ELF-1 (cell line): ENCODE results near the gene XPC.
A peak's percentile ranks its signal among the peaks of the same experiment; 100 is the strongest.

Experiments
- DNase-seq: peaks from one replicate; pipeline ENCODE4 v3.0.0-alpha.2; 2016; ENCODE audit warnings: low read depth, low spot score

Gene XPC

GRCh38 chr3:14147617-14148016, 30.8 kb downstream of the XPC start:
- no peak for DNase-seq

GRCh38 chr3:14147066-14147435, 31.4 kb downstream of the XPC start:
- DNase-seq = no peak

- DNase-seq = no peak
Measured at GRCh38 chr3:14146381-14147065, 31.9 kb downstream of the XPC start.

DNA sequence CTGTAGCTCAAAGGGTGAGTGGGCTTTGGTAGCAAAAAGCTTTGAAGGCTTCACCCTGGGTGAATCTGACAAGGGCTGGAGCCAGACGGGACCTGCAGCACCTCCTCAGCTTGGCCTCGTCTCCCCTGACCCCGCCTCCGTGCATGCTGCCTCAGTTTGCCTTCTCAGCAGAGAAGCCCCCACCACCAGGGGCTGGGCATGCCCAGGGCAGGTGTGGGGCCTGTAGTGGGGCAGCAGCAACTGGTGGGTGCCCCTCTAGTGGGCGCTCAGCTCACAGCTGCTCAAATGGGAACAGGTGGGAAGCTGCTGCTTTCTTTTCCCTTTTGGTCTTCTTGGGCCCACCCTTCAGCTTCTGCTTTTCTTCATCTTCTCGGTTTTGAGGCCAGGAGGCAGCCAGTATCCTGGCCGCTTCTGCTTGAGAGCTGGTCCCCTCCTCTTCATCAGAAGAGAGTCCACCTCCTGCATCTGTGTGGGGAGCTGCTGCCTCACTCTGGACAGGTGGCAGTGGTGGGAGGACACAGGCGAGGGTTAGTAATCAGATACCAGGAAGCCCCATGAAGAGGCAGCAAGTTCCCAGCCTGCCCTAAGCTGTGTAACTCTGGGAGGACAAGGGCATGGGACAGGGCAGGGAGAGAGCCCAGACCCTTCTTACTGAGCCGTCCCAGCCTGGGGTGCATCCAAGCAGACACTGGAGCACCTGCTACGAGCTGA, 32.6 kb downstream of the XPC start:
- no peak for DNase-seq

- no peak for DNase-seq
Measured at GRCh38 chr3:14145236-14145635, 33.2 kb downstream of the XPC start.

DNA sequence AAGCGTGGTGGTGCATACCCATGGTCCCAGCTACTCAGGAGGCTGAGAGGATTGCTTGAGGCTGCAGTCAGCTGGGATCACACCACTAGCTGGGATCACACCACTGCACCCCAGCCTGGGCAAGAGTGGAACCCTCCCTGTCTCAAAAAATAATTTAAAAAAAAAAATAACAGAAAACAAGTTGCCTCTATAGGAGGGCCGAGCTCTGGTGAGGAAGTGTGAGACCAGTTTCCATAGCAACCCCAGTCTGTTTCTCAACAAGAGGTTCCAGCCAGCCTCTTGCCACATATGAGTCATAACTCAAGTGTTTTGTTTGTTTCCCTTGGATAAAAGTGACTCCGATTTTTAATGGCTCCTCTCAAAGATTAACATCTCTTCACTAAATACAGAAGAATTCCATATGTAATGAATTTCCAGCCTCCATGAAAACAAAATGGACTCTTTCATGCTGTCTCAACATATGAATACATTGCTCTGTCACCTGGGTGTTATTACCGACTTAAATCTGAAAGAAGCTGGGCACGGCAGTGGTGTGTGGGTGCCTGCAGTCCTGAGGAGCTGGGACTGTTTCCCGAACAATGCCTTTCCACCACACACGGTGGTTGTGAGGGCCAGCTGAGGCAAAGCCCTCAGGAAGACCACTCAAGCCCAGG, 33.9 kb downstream of the XPC start:
- DNase-seq = peak; percentile 79

DNA sequence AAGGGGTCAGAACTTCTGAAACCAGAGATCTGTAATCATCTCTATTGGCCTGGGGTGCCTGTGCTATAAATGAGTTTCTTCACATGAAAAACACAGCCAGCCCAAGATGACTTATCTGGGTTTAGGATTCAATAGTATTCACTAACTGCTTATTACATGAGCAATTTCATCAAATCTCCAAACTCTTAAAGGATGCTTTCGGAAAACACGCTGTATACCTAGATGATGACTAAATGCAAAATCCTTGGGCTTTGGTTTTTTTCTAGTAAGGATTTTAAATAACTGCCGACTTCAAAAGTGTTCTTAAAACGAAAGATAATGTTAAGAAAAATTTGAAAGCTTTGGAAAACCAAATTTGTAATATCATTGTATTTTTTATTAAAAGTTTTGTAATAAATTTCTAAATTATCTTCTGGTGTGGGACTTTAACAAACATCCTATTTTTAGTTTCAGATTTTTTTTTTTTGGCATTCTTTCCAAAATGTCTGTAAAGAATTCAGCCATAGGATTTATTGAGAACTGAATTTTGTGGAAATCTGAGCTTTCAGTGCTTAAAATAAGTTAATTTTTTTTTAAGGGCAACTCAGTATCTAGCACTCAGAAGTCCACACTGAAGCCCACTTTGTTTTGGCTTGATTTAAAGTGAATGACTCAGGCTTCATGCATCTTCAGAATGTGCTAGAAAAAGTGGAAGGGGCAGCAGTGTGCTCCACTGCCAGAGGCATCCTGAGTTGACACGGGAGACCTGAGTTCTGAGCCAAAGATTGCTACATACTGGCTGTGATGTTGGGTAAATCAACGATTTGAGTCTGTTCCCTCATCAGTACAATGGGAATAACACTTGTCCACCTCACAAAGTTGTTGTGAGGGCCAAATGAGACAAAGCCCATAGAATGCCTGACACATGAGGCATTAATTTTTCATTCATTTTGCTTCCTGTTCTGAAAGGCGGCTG, 34.9 kb downstream of the XPC start:
- peak; percentile 67 for DNase-seq

DNA sequence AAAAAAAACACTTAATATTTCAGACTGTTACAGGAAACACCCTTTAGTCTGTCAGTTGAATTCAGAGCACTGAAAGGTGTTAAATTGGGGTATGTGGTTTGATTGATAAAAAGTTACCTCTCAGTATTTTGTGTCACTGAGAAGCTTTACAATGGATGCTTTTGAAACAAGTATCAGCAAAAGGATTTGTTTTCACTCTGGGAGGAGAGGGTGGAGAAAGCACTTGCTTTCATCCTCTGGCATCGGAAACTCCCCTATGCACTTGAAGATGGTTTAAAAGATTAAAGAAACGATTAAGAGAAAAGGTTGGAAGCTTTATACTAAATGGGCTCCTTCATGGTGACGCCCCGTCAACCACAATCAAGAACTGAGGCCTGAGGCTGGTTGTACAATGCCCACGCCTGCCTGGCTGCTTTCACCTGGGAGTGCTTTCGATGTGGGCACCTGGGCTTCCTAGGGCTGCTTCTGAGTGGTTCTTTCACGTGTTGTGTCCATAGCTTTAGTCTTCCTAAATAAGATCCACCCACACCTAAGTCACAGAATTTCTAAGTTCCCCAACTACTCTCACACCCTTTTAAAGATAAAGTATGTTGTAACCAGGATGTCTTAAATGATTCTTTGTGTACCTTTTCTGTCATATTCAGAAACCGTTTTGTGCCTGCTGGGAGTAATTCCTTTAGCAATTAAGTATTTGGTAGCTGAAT, 35.7 kb downstream of the XPC start:
- no peak for DNase-seq

DNA sequence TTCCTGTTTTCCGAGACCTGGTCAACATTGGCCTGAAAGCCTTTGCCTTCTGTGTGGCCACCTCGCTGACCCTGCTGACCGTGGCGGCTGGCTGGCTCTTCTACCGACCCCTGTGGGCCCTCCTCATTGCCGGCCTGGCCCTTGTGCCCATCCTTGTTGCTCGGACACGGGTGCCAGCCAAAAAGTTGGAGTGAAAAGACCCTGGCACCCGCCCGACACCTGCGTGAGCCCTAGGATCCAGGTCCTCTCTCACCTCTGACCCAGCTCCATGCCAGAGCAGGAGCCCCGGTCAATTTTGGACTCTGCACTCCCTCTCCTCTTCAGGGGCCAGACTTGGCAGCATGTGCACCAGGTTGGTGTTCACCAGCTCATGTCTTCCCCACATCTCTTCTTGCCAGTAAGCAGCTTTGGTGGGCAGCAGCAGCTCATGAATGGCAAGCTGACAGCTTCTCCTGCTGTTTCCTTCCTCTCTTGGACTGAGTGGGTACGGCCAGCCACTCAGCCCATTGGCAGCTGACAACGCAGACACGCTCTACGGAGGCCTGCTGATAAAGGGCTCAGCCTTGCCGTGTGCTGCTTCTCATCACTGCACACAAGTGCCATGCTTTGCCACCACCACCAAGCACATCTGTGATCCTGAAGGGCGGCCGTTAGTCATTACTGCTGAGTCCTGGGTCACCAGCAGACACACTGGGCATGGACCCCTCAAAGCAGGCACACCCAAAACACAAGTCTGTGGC, 36.6 kb downstream of the XPC start:
- DNase-seq = no peak

DNA sequence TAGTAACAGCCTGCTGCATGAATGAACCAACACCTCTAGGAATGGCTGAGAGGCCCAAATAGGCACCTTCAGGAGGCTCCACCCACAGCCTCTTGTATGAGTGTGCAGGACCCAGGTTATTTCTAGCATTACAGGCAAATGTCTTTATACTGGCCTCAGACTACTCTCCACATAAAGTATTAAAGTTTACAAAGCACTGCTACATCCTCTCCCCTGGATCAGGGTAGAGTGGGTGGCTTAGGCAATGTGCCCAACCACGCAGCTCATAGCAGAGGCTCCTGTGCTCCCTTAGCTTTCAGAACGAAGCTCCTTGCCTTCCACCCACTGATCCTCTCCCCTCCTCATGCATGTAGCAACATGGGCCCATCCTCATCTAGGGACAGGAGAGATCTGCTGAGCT, 37.3 kb downstream of the XPC start:
- DNase-seq = no peak

DNA sequence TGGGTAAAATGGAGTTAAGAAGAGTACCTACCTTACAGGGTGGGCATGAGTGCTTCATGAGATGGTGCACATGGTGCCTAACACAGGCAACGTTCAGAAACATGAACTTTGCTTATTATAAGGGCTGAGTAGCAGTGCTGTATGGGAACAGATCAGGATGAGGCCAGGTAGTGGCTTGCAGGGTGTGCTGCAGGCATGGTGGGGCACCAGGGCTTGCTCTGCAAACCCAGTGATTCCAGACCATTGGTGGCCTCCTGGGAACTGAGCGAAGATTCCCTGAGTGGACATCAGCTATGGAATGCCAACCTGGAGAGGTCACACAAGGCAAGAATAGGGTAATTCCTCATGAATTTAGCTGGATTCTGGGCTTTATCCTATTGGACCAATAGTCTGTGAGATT, 37.7 kb downstream of the XPC start:
- DNase-seq = no peak

DNA sequence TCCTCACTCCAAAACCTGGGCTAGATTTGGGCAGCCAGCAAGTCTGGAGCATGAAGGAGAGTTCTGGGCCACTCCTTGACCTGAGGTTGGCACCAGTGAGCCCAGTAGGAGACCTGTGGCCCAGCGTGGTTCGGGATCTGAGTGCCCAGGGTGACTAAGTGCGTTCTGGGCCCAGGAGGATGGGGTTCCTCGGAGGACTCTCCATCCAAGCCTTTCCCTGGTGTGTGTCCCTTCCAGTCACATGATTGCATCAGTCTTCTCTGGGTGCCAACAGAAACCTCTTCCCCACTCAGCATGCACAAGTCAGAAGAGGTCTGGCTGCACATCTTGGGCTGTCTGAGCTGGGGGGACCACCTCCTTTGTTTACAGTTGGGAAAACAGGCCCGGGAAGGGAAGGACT, 38.6 kb downstream of the XPC start:
- DNase-seq = no peak

DNA sequence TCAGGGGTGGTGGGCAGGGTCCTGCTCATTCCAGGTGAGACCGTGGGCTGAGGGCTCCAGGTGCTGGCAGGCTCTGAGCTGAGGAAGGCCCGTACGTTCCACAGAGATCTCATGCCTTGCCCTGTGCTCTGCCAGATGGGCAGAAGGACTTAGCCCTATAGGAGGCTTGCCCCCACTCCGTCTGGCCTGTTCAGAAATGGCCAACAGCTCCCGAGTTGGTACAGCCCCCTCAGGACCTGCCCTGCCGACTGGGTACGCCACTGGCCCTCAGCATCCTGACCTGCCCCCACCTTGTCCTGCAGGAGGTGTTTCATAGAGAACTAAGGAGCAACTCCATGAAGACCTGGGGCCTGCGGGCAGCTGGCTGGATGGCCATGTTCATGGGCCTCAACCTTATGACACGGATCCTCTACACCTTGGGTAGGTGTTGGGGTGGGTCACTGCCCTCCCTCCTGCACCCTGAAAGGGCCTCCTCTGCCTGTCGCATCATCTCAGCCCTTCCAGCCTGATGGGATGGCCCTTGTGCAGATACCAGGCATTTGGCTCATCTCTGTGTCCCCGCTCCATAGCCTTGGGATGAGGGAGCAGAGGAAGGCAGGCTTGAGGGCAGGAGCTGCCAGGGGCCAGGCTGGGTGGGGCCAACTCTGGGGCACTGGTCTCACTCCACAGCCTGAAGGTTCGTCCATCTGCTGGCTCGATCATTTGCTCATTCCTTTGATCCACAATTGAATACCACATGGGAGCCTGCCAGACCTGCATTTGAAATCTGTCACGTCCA, 39.3 kb downstream of the XPC start:
- no peak for DNase-seq

DNA sequence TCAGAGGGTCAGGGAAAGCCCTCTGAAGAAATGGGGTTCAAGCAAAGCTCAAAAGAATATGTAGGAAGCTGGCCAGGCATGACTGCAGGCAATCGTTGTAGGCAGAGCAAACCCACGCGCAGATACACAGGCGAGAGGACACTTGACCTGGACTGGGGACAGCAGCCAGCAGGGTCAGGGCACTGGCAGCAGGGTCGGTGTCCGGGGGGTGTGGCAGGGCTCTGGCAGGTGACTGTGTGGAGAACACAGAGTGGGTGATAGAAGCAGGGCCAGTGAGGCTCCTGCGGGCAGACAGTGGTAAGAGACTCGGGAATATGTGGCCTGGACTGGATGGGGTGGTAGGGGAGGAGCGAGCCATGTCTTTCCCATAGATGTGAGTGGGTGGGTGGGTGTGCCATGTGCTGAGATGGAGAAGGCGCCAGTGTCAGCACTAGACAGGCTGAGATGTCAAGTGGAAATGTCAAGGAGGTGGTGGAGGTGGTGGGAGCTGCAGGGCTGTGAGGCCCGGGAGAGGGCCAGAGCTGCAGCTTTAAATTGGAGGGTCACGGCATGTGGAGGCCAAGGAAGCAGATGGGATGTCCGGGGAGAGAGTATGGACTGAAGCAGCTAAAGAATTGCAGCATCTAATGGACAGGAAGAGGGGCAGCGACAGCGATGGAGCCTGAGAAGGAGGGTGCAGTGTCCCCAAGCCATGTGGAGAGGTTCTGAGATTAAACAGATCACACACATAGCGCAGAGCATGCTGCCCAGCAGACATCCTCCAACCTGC, 40.1 kb downstream of the XPC start:
- DNase-seq = no peak

DNA sequence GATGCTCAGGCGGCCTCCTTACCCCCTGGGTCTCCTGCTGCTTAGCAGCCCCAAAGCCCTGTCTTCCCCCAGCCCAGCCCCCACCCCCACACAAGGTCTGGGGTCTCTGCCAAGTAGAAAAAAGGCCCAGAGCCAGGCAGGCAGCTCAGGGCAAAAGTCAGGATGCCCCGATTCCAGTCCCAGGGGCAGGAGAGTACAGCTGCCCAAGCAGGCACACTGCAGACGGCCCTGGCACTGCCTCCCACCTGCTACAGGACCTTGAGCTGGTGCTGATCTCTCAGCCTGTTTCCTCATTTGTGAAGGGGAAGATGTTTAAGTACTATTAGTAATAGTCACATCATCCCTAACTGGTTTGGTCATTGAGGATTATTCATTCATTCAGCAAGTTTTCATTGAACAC, 41.0 kb downstream of the XPC start:
- DNase-seq = no peak

GRCh38 chr3:14137004-14137403, 41.4 kb downstream of the XPC start:
- DNase-seq = no peak

DNA sequence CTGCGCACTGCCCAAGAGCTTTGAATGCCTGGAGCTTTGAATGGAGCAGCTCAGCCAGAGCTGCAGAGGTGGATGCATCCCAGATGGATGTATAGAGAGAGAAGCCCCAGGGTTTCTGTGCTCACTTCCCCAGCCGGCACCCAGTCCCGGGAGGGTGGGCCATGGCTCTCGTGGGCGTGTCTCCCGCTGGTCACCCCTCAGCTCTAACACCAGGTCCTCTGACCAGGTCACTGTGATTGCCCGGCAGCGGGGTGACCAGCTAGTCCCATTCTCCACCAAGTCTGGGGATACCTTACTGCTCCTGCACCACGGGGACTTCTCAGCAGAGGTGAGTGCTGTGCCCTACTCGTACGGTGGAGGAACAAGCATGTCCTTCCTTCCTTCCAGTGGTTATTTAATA, 42.8 kb downstream of the XPC start:
- no peak for DNase-seq

DNA sequence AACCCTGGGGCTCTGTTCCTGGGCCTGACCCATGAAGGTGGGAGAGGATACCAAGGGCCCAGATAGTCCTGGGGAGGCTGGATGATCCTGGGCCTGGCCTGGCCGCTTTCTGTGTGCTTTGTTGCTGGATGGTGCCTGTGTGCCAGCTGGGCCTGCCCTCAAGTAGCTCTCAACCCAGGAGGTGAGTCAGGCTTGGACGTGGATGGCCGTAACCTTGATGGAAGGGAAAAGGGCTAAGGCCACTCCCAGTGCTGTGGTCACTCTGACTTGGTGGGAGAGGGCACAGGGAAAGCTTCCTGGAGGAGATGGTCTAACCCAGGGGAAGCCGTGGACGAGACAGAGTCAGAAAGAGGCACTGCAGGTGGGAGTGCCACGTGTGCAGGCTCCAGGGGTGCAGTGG, 44.1 kb downstream of the XPC start:
- no peak for DNase-seq

DNA sequence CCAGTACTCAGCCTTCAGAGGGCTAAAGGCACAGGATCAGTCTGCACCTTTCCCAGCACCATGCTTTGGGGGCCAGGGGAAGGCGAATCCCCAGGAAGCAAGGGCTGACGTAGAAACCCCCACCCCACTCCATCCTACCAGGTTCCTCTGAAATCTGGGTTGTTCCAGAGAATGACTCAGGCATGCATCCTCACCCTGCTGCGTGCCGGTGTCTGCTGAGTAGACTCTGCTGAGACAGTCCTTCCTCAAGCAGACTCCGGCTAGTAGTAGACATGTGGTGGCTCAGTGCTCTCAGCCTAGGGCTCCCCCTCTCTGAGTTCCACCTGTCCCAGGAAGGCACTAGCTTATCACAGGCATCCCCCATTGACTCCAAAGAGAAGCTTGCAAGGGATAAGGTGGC, 44.5 kb downstream of the XPC start:
- no peak for DNase-seq
